GM12872 (cell line): ENCODE measurements around the gene PLEKHG4B.

Experiments
- CTCF ChIP-seq: IDR thresholded peaks from 3 replicates; pipeline ENCODE4 v1.5.1; 2011; ENCODE audit warnings: low read depth, mild to moderate bottlenecking, low read length, moderate library complexity; ENCODE audit not compliant: insufficient read depth

PLEKHG4B gene

GRCh38 chr5:160921-161802 lies 69.2 kb downstream of the PLEKHG4B start:
- TF ChIP-seq CTCF = no peak

- TF ChIP-seq CTCF = no peak
These were observed 69.8 kb downstream of the PLEKHG4B start for GRCh38 chr5:161803-162110.

GRCh38 chr5:162190-162564 lies 70.2 kb downstream of the PLEKHG4B start:
- no peak for TF ChIP-seq CTCF

- TF ChIP-seq CTCF = no peak
These were observed 70.8 kb downstream of the PLEKHG4B start for GRCh38 chr5:162565-163337.

GRCh38 chr5:163338-163620 lies 71.3 kb downstream of the PLEKHG4B start:
- TF ChIP-seq CTCF = no peak

- TF ChIP-seq CTCF = no peak
These were observed 71.9 kb downstream of the PLEKHG4B start for GRCh38 chr5:163841-164240.

- TF ChIP-seq CTCF = no peak
These were observed 72.3 kb downstream of the PLEKHG4B start for GRCh38 chr5:164244-164643.
